ENCODE measurements around the gene PKD1L1.

Gene PKD1L1

GRCh38 chr7:47846138-47846836, 102.0 kb downstream of the PKD1L1 start:
- WGBS, 2 experiments, result 94% methylated on average over 7 of the region's 7 CpGs
- Histone ChIP-seq H3K9me3 (ENCODE audit: control insufficient read depth, low read length) (no peaks in the 10 kb centered on the region), H3K4me1 (ENCODE audit: control insufficient read depth, insufficient read depth, low read length) (no peaks in the 10 kb centered on the region)

DNA sequence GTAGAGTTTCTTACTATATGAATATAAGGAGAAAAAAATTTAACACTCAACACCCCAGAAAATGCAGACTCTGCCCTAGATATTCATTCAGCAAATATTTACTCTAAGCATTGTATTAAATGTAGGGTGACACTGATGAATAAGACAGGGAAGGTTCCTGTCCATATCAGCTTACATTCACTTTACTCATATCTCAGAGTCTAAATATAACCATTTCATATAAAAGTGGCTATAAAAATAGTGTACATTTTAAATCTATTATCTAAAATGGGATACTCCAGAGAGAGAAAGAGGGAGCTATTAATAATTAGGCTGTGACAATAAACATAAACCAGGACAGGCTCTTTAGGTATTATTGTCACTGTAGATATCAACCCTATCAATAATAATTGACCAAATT, 104.0 kb downstream of the PKD1L1 start:
- H3K36me3 ChIP-seq (ENCODE audit: control insufficient read depth, insufficient read depth, low read length), result no peaks in the 10 kb centered on the region
- H3K4me1 ChIP-seq (ENCODE audit: control insufficient read depth, insufficient read depth, low read length), result no peaks in the 10 kb centered on the region
- H3K27ac ChIP-seq (ENCODE audit: insufficient read depth, low read depth, low read length, poor library complexity, severe bottlenecking), result no peak overlapping the region
- H3K9me3 ChIP-seq (ENCODE audit: control insufficient read depth, low read length), result no peaks in the 10 kb centered on the region
- no peaks in the 10 kb centered on the region for H3K27me3 ChIP-seq (ENCODE audit: control insufficient read depth, insufficient read depth, low read length, poor library complexity, severe bottlenecking)
- H3K4me3 ChIP-seq (ENCODE audit: insufficient read depth, low read depth, low read length), result no peak overlapping the region

More at GRCh38 chr7:47846138-47846836, 102.0 kb downstream of the PKD1L1 start:
- Histone ChIP-seq H3K4me3 (ENCODE audit: insufficient read depth, low read depth, low read length) (no peak overlapping the region), H3K27ac (ENCODE audit: insufficient read depth, low read depth, low read length, poor library complexity, severe bottlenecking) (no peak overlapping the region), H3K36me3 (ENCODE audit: control insufficient read depth, insufficient read depth, low read length) (no peaks in the 10 kb centered on the region), H3K27me3 (ENCODE audit: control insufficient read depth, insufficient read depth, low read length, poor library complexity, severe bottlenecking) (no peaks in the 10 kb centered on the region)

GRCh38 chr7:47843291-47843690, 105.0 kb downstream of the PKD1L1 start:
- WGBS, 2 experiments, result 85 to 92% methylated on average over 2 of the region's 2 CpGs

GRCh38 chr7:47839381-47839780, 108.9 kb downstream of the PKD1L1 start:
- Histone ChIP-seq H3K27me3 (ENCODE audit: control insufficient read depth, insufficient read depth, low read length, poor library complexity, severe bottlenecking) (no peaks in the 10 kb centered on the region), H3K4me3 (ENCODE audit: insufficient read depth, low read depth, low read length) (no peak overlapping the region), H3K36me3 (ENCODE audit: control insufficient read depth, insufficient read depth, low read length) (no peaks in the 10 kb centered on the region), H3K27ac (ENCODE audit: insufficient read depth, low read depth, low read length, poor library complexity, severe bottlenecking) (no peak overlapping the region), H3K9me3 (ENCODE audit: control insufficient read depth, low read length) (no peaks in the 10 kb centered on the region), H3K4me1 (ENCODE audit: control insufficient read depth, insufficient read depth, low read length) (no peaks in the 10 kb centered on the region)
- 91 to 92% methylated on average over 16 of the region's 16 CpGs for WGBS, 2 experiments

More at GRCh38 chr7:47843291-47843690, 105.0 kb downstream of the PKD1L1 start:
- H3K4me1 ChIP-seq (ENCODE audit: control insufficient read depth, insufficient read depth, low read length), result no peaks in the 10 kb centered on the region
- H3K4me3 ChIP-seq (ENCODE audit: insufficient read depth, low read depth, low read length), result no peak overlapping the region
- H3K27ac ChIP-seq (ENCODE audit: insufficient read depth, low read depth, low read length, poor library complexity, severe bottlenecking), result no peak overlapping the region
- no peaks in the 10 kb centered on the region for H3K27me3 ChIP-seq (ENCODE audit: control insufficient read depth, insufficient read depth, low read length, poor library complexity, severe bottlenecking)
- H3K9me3 ChIP-seq (ENCODE audit: control insufficient read depth, low read length), result no peaks in the 10 kb centered on the region
- H3K36me3 ChIP-seq (ENCODE audit: control insufficient read depth, insufficient read depth, low read length), result no peaks in the 10 kb centered on the region

DNA sequence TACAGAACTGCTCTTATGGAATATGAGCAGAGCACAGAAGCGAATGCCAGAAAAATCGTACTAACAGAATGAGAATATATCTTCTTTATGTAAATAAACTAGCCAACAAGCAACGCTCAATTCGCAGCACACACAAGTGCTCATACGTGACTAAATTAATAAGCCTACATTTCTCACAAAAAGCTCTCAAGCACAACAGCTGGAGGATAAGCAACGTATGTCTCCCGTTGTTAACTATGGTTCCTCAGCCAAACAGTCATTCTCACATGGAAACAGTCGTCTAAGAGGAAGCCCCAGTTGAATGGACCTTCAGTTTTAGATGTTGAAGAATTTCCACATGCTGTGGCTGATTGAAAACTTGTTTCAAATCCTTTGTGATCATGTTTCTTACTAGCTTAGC, 110.4 kb downstream of the PKD1L1 start:
- whole genome bisulfite sequencing, 2 experiments, result 87 to 93% methylated on average over 7 to 8 of the region's 8 CpGs

DNA sequence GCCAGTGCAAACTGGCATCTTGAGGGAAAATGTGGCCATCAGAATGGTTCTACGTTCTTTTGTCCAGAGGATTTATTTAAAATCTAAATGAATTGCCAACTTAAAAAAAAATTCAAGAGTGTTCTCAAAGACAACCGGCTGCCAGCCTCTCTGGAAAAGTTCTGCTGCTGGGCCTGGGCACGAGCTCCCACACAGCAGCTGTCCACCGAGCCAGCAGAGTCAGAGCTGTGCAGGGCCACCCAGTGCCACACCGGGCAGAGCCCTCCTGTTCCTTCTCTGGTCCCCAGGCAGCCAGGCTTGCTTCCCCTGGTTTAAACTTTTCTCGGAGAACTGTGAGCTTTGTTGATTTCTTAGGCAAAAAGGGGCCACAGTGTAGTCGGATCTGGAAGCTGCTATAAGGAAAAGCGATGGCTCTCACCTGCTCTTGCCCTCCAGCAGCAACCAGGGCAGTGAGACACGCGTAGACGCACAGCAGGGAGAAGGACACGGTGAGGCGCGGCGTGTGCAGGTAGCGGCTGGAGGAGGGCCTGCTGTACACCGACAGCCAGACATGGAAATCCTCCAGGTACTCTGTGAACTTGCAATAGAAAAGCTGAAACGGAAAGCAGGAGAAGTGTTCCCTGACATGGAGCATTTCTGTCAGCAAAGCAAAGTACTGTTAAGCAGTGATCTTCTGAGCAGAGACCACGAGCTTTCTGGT, 111.6 kb downstream of the PKD1L1 start:
- H3K27me3 ChIP-seq (ENCODE audit: control insufficient read depth, insufficient read depth, low read length, poor library complexity, severe bottlenecking), result no peaks in the 10 kb centered on the region
- no peaks in the 10 kb centered on the region for H3K4me1 ChIP-seq (ENCODE audit: control insufficient read depth, insufficient read depth, low read length)
- H3K36me3 ChIP-seq (ENCODE audit: control insufficient read depth, insufficient read depth, low read length), result no peaks in the 10 kb centered on the region
- H3K27ac ChIP-seq (ENCODE audit: insufficient read depth, low read depth, low read length, poor library complexity, severe bottlenecking), result no peak overlapping the region
- no peak overlapping the region for H3K4me3 ChIP-seq (ENCODE audit: insufficient read depth, low read depth, low read length)
- whole genome bisulfite sequencing, 2 experiments, result 93 to 94% methylated on average over 19 of the region's 19 CpGs
- H3K9me3 ChIP-seq (ENCODE audit: control insufficient read depth, low read length), result no peaks in the 10 kb centered on the region

More for the DNA sequence above, 110.4 kb downstream of the PKD1L1 start:
- no peaks in the 10 kb centered on the region for H3K27me3 ChIP-seq (ENCODE audit: control insufficient read depth, insufficient read depth, low read length, poor library complexity, severe bottlenecking)
- no peak overlapping the region for H3K27ac ChIP-seq (ENCODE audit: insufficient read depth, low read depth, low read length, poor library complexity, severe bottlenecking)
- H3K9me3 ChIP-seq (ENCODE audit: control insufficient read depth, low read length), result no peaks in the 10 kb centered on the region
- no peaks in the 10 kb centered on the region for H3K36me3 ChIP-seq (ENCODE audit: control insufficient read depth, insufficient read depth, low read length)
- no peak overlapping the region for H3K4me3 ChIP-seq (ENCODE audit: insufficient read depth, low read depth, low read length)
- no peaks in the 10 kb centered on the region for H3K4me1 ChIP-seq (ENCODE audit: control insufficient read depth, insufficient read depth, low read length)

DNA sequence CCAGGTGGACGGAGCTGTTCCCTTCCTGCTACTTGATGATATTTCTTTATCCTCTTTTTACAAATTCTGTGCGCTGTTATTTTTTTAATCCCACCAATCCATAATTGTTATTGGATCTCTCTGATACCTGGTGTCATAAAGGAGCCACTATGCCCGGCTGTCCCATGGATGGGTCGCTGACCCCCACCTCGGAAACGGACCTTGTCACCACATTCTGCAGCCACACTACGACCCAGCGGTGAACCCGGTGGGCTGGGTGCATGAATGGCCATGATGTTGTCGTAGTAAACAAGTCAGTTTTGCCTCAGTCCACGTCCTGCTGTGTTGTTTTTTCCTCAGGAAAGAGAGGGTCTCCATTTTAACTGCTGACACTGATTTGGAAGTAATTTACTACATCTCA, 112.2 kb downstream of the PKD1L1 start:
- no peak overlapping the region for H3K4me3 ChIP-seq (ENCODE audit: insufficient read depth, low read depth, low read length)
- no peaks in the 10 kb centered on the region for H3K36me3 ChIP-seq (ENCODE audit: control insufficient read depth, insufficient read depth, low read length)
- no peaks in the 10 kb centered on the region for H3K27me3 ChIP-seq (ENCODE audit: control insufficient read depth, insufficient read depth, low read length, poor library complexity, severe bottlenecking)
- H3K4me1 ChIP-seq (ENCODE audit: control insufficient read depth, insufficient read depth, low read length), result no peaks in the 10 kb centered on the region
- H3K27ac ChIP-seq (ENCODE audit: insufficient read depth, low read depth, low read length, poor library complexity, severe bottlenecking), result no peak overlapping the region
- no peaks in the 10 kb centered on the region for H3K9me3 ChIP-seq (ENCODE audit: control insufficient read depth, low read length)
- 88 to 94% methylated on average over 11 of the region's 11 CpGs for WGBS, 2 experiments

- no peaks in the 10 kb centered on the region for H3K4me1 ChIP-seq (ENCODE audit: control insufficient read depth, insufficient read depth, low read length)
These were observed 115.1 kb downstream of the PKD1L1 start for GRCh38 chr7:47833211-47833610.

DNA sequence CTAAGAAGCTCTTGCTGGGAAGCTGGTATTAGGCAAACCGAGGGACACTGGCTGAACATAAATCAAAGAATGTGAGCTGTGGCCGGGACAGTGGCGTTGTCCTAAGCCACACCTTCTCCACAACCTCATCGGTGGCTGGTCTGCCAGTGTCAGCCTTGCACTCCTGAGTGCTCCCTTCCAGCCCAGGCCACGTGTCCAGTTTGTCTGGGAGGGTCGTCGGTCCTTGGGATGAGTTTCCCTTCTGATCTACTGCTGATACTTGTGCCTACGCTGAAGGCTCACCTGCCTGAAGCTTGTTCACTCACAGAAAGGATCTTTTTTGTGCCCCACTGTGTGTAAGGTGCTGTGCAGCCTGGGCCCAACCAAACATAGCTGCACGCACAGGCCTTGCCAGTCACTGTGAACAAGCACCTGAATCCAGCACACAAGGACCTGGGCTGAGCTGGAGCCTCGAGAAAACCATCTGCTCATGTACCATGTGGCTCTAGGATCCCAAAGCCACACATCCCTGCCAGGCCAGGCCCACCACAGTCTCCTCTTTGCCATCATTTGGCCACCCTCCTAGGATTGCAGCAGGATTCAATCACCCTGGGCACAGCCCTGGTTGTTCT, 116.1 kb downstream of the PKD1L1 start:
- 93 to 94% methylated on average over 10 of the region's 10 CpGs for WGBS, 2 experiments
- H3K27me3 ChIP-seq (ENCODE audit: control insufficient read depth, insufficient read depth, low read length, poor library complexity, severe bottlenecking), result no peaks in the 10 kb centered on the region
- no peaks in the 10 kb centered on the region for H3K4me1 ChIP-seq (ENCODE audit: control insufficient read depth, insufficient read depth, low read length)
- no peak overlapping the region for H3K27ac ChIP-seq (ENCODE audit: insufficient read depth, low read depth, low read length, poor library complexity, severe bottlenecking)
- H3K4me3 ChIP-seq (ENCODE audit: insufficient read depth, low read depth, low read length), result no peak overlapping the region
- H3K9me3 ChIP-seq (ENCODE audit: control insufficient read depth, low read length), result no peaks in the 10 kb centered on the region
- no peaks in the 10 kb centered on the region for H3K36me3 ChIP-seq (ENCODE audit: control insufficient read depth, insufficient read depth, low read length)

More at GRCh38 chr7:47833211-47833610, 115.1 kb downstream of the PKD1L1 start:
- Histone ChIP-seq H3K27me3 (ENCODE audit: control insufficient read depth, insufficient read depth, low read length, poor library complexity, severe bottlenecking) (no peaks in the 10 kb centered on the region), H3K4me3 (ENCODE audit: insufficient read depth, low read depth, low read length) (no peak overlapping the region), H3K27ac (ENCODE audit: insufficient read depth, low read depth, low read length, poor library complexity, severe bottlenecking) (no peak overlapping the region), H3K36me3 (ENCODE audit: control insufficient read depth, insufficient read depth, low read length) (no peaks in the 10 kb centered on the region), H3K9me3 (ENCODE audit: control insufficient read depth, low read length) (no peaks in the 10 kb centered on the region)
- 93 to 95% methylated on average over 8 of the region's 8 CpGs for WGBS, 2 experiments

DNA sequence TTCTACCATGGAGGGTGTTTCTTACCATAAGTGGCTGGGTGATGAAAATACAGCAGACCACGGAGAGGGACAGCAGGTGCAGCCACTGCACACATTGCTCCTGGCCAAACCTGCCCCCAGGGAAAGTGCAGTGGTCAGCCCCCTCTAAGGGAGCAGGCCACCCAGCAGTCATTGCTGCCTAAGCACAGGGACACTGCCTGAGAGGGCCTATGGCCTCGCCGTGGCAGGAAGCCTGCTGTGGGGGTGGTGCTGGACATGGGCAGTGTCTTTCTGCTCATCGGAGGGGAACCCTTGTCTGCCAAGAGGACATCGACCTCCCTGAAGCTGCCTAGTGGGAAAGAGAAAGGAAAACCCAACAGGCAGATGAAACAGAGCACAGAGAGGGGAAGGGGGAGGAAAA, 118.3 kb downstream of the PKD1L1 start:
- H3K27ac ChIP-seq (ENCODE audit: insufficient read depth, low read depth, low read length, poor library complexity, severe bottlenecking), result no peak overlapping the region
- H3K4me1 ChIP-seq (ENCODE audit: control insufficient read depth, insufficient read depth, low read length), result no peaks in the 10 kb centered on the region
- H3K36me3 ChIP-seq (ENCODE audit: control insufficient read depth, insufficient read depth, low read length), result no peaks in the 10 kb centered on the region
- no peak overlapping the region for H3K4me3 ChIP-seq (ENCODE audit: insufficient read depth, low read depth, low read length)
- no peaks in the 10 kb centered on the region for H3K27me3 ChIP-seq (ENCODE audit: control insufficient read depth, insufficient read depth, low read length, poor library complexity, severe bottlenecking)
- WGBS, 2 experiments, result 74 to 76% methylated on average over 5 of the region's 5 CpGs
- H3K9me3 ChIP-seq (ENCODE audit: control insufficient read depth, low read length), result no peaks in the 10 kb centered on the region
